ENCODE measurements around the gene CELF4. TPM values are rescaled to one million over a fixed set of nuclear protein-coding genes. Genes with fewer than 3 reads are reported as not detected.

Gene CELF4
- total RNA-seq, 4 donors from 2014 or later = 0.16 to 0.59 TPM; not detected in 2

GRCh38 chr18:37230768-37231167 is 334.8 kb downstream of the CELF4 start:
- intact Hi-C loops (cut with DNase I; ENCODE audit: low total_unique reads) = no loop called here
- H3K4me3 ChIP-seq (ENCODE audit: low read depth, poor library complexity, severe bottlenecking) = no peak overlapping the region
- TF ChIP-seq, protein P1, sequence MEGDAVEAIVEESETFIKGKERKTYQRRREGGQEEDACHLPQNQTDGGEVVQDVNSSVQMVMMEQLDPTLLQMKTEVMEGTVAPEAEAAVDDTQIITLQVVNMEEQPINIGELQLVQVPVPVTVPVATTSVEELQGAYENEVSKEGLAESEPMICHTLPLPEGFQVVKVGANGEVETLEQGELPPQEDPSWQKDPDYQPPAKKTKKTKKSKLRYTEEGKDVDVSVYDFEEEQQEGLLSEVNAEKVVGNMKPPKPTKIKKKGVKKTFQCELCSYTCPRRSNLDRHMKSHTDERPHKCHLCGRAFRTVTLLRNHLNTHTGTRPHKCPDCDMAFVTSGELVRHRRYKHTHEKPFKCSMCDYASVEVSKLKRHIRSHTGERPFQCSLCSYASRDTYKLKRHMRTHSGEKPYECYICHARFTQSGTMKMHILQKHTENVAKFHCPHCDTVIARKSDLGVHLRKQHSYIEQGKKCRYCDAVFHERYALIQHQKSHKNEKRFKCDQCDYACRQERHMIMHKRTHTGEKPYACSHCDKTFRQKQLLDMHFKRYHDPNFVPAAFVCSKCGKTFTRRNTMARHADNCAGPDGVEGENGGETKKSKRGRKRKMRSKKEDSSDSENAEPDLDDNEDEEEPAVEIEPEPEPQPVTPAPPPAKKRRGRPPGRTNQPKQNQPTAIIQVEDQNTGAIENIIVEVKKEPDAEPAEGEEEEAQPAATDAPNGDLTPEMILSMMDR (IDR thresholded peaks at IDR 0.05) = no peak
- TF ChIP-seq POLR2A (IDR thresholded peaks at IDR 0.05) = no peak
- 64 to 67% methylated on average over 3 of the region's 3 CpGs for WGBS, 2 donors
- DNase-seq (ENCODE audit: low spot score in 2 of 2) = no peak

DNA sequence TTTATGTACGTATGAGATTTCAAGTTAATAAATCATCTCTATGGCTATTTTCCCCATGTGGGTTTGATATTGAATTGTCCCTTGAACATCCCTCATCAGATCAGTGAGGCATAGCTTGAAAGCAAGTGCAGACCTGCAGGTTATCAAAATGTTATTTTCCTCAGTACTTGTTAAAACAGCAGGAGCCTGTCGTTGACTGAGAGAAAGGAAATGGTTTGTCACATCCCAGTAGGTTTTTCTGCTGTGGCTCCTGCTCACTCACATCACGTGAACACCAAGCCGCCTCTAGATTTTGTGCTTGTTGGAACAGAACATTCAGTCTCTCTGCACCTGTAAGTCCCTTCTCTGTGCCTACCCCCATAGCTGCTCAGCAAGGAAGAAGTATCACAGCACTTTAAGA is 340.3 kb downstream of the CELF4 start:
- intact Hi-C loops (cut with DNase I; ENCODE audit: low total_unique reads) = no loop called here
- no peak overlapping the region for H3K4me3 ChIP-seq (ENCODE audit: low read depth, poor library complexity, severe bottlenecking)
- no peak for DNase-seq (ENCODE audit: low spot score in 2 of 2)
- no peak for TF ChIP-seq POLR2A (IDR thresholded peaks at IDR 0.05)
- TF ChIP-seq, protein P1 (IDR thresholded peaks at IDR 0.05) = no peak
- 64 to 68% methylated on average over 4 of the region's 4 CpGs for WGBS, 2 donors

DNA sequence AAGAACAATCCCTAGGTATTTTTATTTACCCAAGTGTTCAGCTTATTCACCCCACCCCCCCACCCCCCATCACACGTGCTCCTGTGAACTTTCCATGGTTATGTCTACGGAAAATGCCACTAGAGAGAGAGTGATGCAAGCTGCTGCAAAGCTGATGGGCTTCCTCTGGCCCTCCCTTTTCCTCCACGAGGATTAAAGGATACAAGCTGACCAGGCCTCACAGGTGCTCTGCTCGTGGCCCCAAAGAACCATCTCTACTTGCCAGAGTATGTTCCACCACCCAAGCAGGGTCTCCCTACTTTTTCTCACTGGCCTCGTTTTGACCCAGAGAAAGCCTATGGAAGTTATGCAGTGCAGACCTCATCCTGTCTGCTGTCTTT is 342.6 kb downstream of the CELF4 start:
- WGBS, 2 donors = 84 to 86% methylated on average over 5 of the region's 5 CpGs
- TF ChIP-seq, protein P1 (IDR thresholded peaks at IDR 0.05) = no peak
- TF ChIP-seq POLR2A (IDR thresholded peaks at IDR 0.05) = no peak
- intact Hi-C loops (cut with DNase I; ENCODE audit: low total_unique reads) = no loop called here
- H3K4me3 ChIP-seq (ENCODE audit: low read depth, poor library complexity, severe bottlenecking) = no peak overlapping the region
- no peak for DNase-seq (ENCODE audit: low spot score in 2 of 2)

DNA sequence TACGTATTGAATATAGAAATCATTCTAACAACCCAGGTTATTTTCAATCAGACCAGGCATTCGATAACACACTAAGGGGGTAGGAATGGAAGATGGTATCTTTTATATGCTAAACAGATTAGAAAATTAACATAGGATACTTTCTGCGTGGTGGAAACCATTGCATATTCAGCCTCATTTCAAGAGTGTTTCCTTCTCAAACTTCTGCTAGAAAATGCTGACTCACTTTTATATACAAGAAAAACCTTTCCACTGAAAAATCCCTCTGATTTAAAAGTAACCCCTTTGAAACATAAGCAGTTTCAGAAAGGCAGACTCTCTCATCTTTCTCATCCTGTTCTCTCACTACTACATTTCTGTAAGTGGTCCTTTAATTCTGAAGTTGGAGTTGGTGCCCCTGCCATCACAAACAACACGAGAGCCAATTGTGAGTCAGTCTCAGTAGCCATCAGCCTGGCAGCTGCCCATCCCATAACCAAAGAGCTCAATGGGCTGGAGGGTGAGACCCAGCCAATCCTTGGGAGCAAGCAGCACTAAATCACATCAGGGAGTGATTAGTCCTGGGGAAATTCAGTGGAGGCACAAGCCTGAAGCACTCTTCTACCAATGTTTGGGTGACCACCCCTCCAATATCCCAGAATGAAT is 343.1 kb downstream of the CELF4 start:
- intact Hi-C loops (cut with DNase I; ENCODE audit: low total_unique reads) = no loop called here
- 89 to 96% methylated on average over 4 of the region's 4 CpGs for WGBS, 2 donors
- TF ChIP-seq, protein P1 (IDR thresholded peaks at IDR 0.05) = no peak
- no peak for TF ChIP-seq POLR2A (IDR thresholded peaks at IDR 0.05)
- no peak for DNase-seq (ENCODE audit: low spot score in 2 of 2)
- H3K4me3 ChIP-seq (ENCODE audit: low read depth, poor library complexity, severe bottlenecking) = no peak overlapping the region

DNA sequence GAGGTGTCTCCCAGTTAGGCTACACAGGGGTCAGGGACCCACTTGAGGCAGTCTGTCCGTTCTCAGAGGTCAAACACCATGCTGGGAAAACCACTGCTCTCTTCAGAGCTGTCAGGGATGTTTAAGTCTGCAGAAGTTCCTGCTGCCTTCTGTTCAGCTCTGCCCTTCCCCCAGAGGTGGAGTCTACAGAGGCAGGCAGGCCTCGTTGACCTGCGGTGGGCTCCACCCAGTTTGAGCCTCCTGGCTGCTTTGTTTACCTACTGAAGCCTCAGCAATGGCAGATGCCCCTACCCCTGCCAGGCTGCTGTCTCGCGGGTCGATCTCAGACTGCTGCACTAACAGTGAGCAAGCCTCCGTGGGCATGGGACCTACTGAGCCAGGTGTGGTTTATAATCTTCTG is 346.3 kb downstream of the CELF4 start:
- intact Hi-C loops (cut with DNase I; ENCODE audit: low total_unique reads) = no loop called here
- DNase-seq (ENCODE audit: low spot score in 2 of 2) = no peak
- WGBS, 2 donors = 70 to 78% methylated on average over 7 of the region's 7 CpGs

More for the DNA sequence above, 346.3 kb downstream of the CELF4 start:
- no peak for TF ChIP-seq POLR2A (IDR thresholded peaks at IDR 0.05)
- TF ChIP-seq, protein P1 (IDR thresholded peaks at IDR 0.05) = no peak
- no peak overlapping the region for H3K4me3 ChIP-seq (ENCODE audit: low read depth, poor library complexity, severe bottlenecking)

All from lower leg skin (tissue), 4 donors.